ENCODE data around the gene PGAM2. TPM values are rescaled to one million over a fixed set of nuclear protein-coding genes. Genes with fewer than 3 reads are reported as not detected.
"Not testable (repeated sequence)": the region's sequence is repeated elsewhere in the genome, so short reads cannot be mapped to it uniquely, and the experiment has no call there.

The PGAM2 gene
- total RNA-seq, 1 donor from 2014 or later, result 2.5 TPM

GRCh38 chr7:44018857-44019807 lies 46.2 kb downstream of the PGAM2 start:
- TF ChIP-seq CTCF (IDR thresholded peaks at IDR 0.05; ENCODE audit: unreplicated experiment), result peak; percentile 72
- not testable (repeated sequence) for H3K9me3 Mint-ChIP-seq (ENCODE audit: low read depth); H3K27me3 Mint-ChIP-seq; H3K4me1 Mint-ChIP-seq (ENCODE audit: low read depth); H3K36me3 Mint-ChIP-seq (ENCODE audit: insufficient read depth)
- Mint-ChIP-seq H3K4me3 (ENCODE audit: low read depth) (peak overlapping the region; percentile 87), H3K27ac (peak overlapping the region; percentile 90)
- peak; percentile 98 for DNase-seq (ENCODE audit: low spot score, unreplicated experiment)

- H3K4me1 Mint-ChIP-seq (ENCODE audit: low read depth); H3K4me3 Mint-ChIP-seq (ENCODE audit: low read depth); H3K27me3 Mint-ChIP-seq; H3K9me3 Mint-ChIP-seq (ENCODE audit: low read depth); H3K27ac Mint-ChIP-seq; H3K36me3 Mint-ChIP-seq (ENCODE audit: insufficient read depth); DNase-seq (ENCODE audit: low spot score, unreplicated experiment): not testable (repeated sequence)
Measured at GRCh38 chr7:44015090-44015489, 50.3 kb downstream of the PGAM2 start.

Small RNA genes within 50 kb of the gene (microRNA-seq; reads per million reads assigned to microRNA genes)
- not detected for gene MIR6837 (ENCODE audit: borderline number of aligned reads, unreplicated experiment)
- 2.4 reads per million for gene MIR6838 (ENCODE audit: borderline number of aligned reads, unreplicated experiment)

Other genes with a start within 250 kb of the PGAM2 start
- 62.7 and 72.8 TPM in 2 replicates for gene MRPS24, start 196.1 kb downstream of the PGAM2 start, total RNA-seq
- 40.0 and 40.8 TPM in 2 replicates for gene URGCP, start 159.0 kb downstream of the PGAM2 start, total RNA-seq
- 17.1 and 17.3 TPM in 2 replicates for gene UBE2D4, start 139.1 kb downstream of the PGAM2 start, total RNA-seq
- not detected in 2 replicates for gene SPDYE1, start 67.7 kb downstream of the PGAM2 start, total RNA-seq
- 68.0 and 68.3 TPM in 2 replicates for gene DBNL, start 20.9 kb downstream of the PGAM2 start, total RNA-seq
- 33.3 and 33.8 TPM in 2 replicates for gene POLM, start 17.0 kb upstream of the PGAM2 start, total RNA-seq
- gene AEBP1, start 38.8 kb upstream of the PGAM2 start, total RNA-seq, result 52.2 and 57.5 TPM in 2 replicates
- gene POLD2, start 58.0 kb upstream of the PGAM2 start, total RNA-seq, result 95.4 and 104 TPM in 2 replicates
- 1.5 and 1.7 TPM in 2 replicates for gene MYL7, start 75.8 kb upstream of the PGAM2 start, total RNA-seq
- gene GCK, start 123.9 kb upstream of the PGAM2 start, total RNA-seq, result 4.9 and 5.9 TPM in 2 replicates
- 79.2 and 82.5 TPM in 2 replicates for gene YKT6, start 135.4 kb upstream of the PGAM2 start, total RNA-seq